Transverse colon (tissue), 4 donors: Measurements from ENCODE around the gene KDM3A.

ENCODE experiments used
- CTCF ChIP-seq, 5 experiments: fragments of 200-600 bp in 3 of 5; fragments of 450-650 bp in 2 of 5; sonication (generic) in 3 of 5; IDR thresholded peaks; 1 replicate in 2 of 5; 2 replicates in 3 of 5; pipeline ENCODE4 v1.5.1; 2016 to 2017; ENCODE audit warnings: antibody characterized with exemption in 5 of 5, inconsistent platforms in 3 of 5, mild to moderate bottlenecking in 2 of 5, moderate library complexity in 1 of 5
- POLR2A ChIP-seq: fragments of 450-650 bp; IDR thresholded peaks from one replicate; pipeline ENCODE4 v1.6.1; 2016; ENCODE audit warnings: antibody characterized with exemption, mild to moderate bottlenecking, moderate library complexity
- POLR2AphosphoS5 ChIP-seq, 3 donors: sonication (generic); formaldehyde crosslinking; IDR thresholded peaks; one replicate each; pipeline ENCODE4 v1.6.1; 2016; ENCODE audit warnings: antibody characterized with exemption in 3 of 3

- TF ChIP-seq CTCF (IDR thresholded peaks at IDR 0.05) (no peak), POLR2A (no peak), POLR2AphosphoS5 (IDR thresholded peaks at IDR 0.05) (no peak)
Measured at GRCh38 chr2:86521922-86522321, 80.8 kb downstream of the KDM3A start.
